K562 (cell line): ENCODE data around the gene PRSS56. TPM values are rescaled to one million over a fixed set of nuclear protein-coding genes. Genes with fewer than 3 reads are reported as not detected.

Experiments used
- ATAC-seq: fragments of 200-7000 bp; cut with Tn5 transposase; 3 replicates; pipeline ENCODE4 v1.9.1; 2020; ENCODE audit warnings: moderate library complexity
- BruUV-seq: library from RNA; stranded (reverse); fragments of 400-500 nt; replicated peaks from 2 replicates; lab custom pipeline; 2021; lab: Mats Ljungman, UMichigan
- CTCF ChIA-PET: fragments of 300-600 bp; formaldehyde crosslinking; extraction: SDS; loops from one replicate; lab custom pipeline; 2021; ENCODE audit warnings: low intra/inter-chr PET ratio; lab: Yijun Ruan, JAX
- POLR2A ChIA-PET: fragments of 300-600, 350-650 bp; sonication (Branson Sonifier 250); formaldehyde crosslinking; extraction: SDS; loops from one replicate; lab custom pipeline; 2021; ENCODE audit warnings: antibody characterized with exemption, inconsistent platforms; lab: Yijun Ruan, JAX
- DNase-seq, 4 experiments: peaks; one replicate each; pipeline versions ENCODE4 v3.0.0 to v3.0.0-alpha.2; 2011 to 2018; ENCODE audit warnings: low spot score in 3 of 4, mixed read lengths in 3 of 4; ENCODE audit errors: extremely low read depth in 1 of 4
- FAIRE-seq: peaks from 2 replicates; lab custom pipeline; 2011; peaks lifted over from hg19 to GRCh38; lab: Jason Lieb, UNC
- H2AFZ ChIP-seq: 2 replicates; pipeline ENCODE4 v1.6.0; 2011; ENCODE audit warnings: low read depth, low read length, control low read depth, inconsistent platforms
- H3K27ac ChIP-seq: fragments of 200-600 bp; 3 replicates; pipeline ENCODE4 v1.8.0; 2011; ENCODE audit warnings: low read depth, mild to moderate bottlenecking, control low read depth, inconsistent platforms, low read length, moderate library complexity, mixed read lengths; ENCODE audit errors: extremely low read depth
- H3K27me3 ChIP-seq, 2 experiments: fragments of 300-600 bp in 1 of 2; 2 replicates in 1 of 2; 3 replicates in 1 of 2; pipeline versions ENCODE4 v1.6.0 to v1.8.0; 2011; ENCODE audit warnings: inconsistent platforms in 2 of 2, low read length in 2 of 2, mild to moderate bottlenecking in 1 of 2, mixed read lengths in 1 of 2, moderate library complexity in 1 of 2; ENCODE audit not compliant: control insufficient read depth in 2 of 2, insufficient read depth in 2 of 2
- H3K36me3 ChIP-seq: fragments of 300-600 bp; 3 replicates; pipeline ENCODE4 v1.8.0; 2011; ENCODE audit warnings: mild to moderate bottlenecking, low read length, inconsistent platforms; ENCODE audit not compliant: control insufficient read depth, insufficient read depth
- H3K4me1 ChIP-seq, 2 experiments: fragments of 200-600 bp in 1 of 2; replicated peaks in 1 of 2; 2 replicates in 1 of 2; 3 replicates in 1 of 2; pipeline versions ENCODE4 v1.5.1 to v1.8.0; 2011; ENCODE audit warnings: inconsistent platforms in 2 of 2, low read length in 2 of 2, mild to moderate bottlenecking in 1 of 2, mixed read lengths in 1 of 2, moderate library complexity in 1 of 2; ENCODE audit not compliant: control insufficient read depth in 2 of 2, insufficient read depth in 2 of 2
- H3K4me2 ChIP-seq: 2 replicates; pipeline ENCODE4 v1.6.1; 2011; ENCODE audit warnings: low read length, control low read depth, inconsistent platforms, mixed read lengths; ENCODE audit not compliant: insufficient read depth
- H3K4me3 ChIP-seq: fragments of 200-600 bp; sonication (generic), shearing (Covaris generic); 2 replicates; pipeline ENCODE4 v1.5.1; 2016; ENCODE audit warnings: control low read depth, inconsistent platforms
- H3K79me2 ChIP-seq: fragments of 200-600 bp; 3 replicates; pipeline ENCODE4 v1.8.0; 2011; ENCODE audit warnings: low read length, inconsistent platforms; ENCODE audit not compliant: control insufficient read depth, insufficient read depth
- H3K9ac ChIP-seq, 2 experiments: 2 replicates each; pipeline versions ENCODE4 v1.6.0 to v1.6.1; 2011; ENCODE audit warnings: low read depth in 2 of 2, low read length in 2 of 2, control low read depth in 1 of 2, inconsistent platforms in 1 of 2, mild to moderate bottlenecking in 1 of 2, mixed read lengths in 1 of 2; ENCODE audit not compliant: insufficient read depth in 1 of 2
- H3K9me1 ChIP-seq: one replicate; pipeline ENCODE4 v1.6.0; 2011; ENCODE audit warnings: inconsistent platforms, mild to moderate bottlenecking, low read length, moderate library complexity; ENCODE audit not compliant: control insufficient read depth, insufficient read depth
- H3K9me3 ChIP-seq: replicated peaks from 2 replicates; pipeline ENCODE4 v1.5.1; 2011; ENCODE audit warnings: low read depth, low read length, inconsistent platforms; ENCODE audit not compliant: control insufficient read depth, insufficient read depth
- H4K20me1 ChIP-seq: replicated peaks from 2 replicates; pipeline ENCODE4 v1.6.1; 2011; ENCODE audit warnings: low read length, inconsistent platforms, mixed read lengths; ENCODE audit not compliant: control insufficient read depth, insufficient read depth
- CREB1 ChIP-seq, 2 experiments: sonication (generic) in 1 of 2; formaldehyde crosslinking in 1 of 2; IDR thresholded peaks; 2 replicates each; pipeline versions ENCODE4 v1.6.1 to v1.8.0; 2012 to 2022; ENCODE audit warnings: inconsistent platforms in 1 of 2, mild to moderate bottlenecking in 1 of 2, missing genetic modification reagents in 1 of 2, moderate library complexity in 1 of 2
- CXXC5 ChIP-seq: fragments of 250-450 bp; sonication (Bioruptor Pico); IDR thresholded peaks from 2 replicates; pipeline ENCODE4 v1.8.0; 2022; ENCODE audit warnings: inconsistent platforms, mild to moderate bottlenecking, moderate library complexity
- ETV1 ChIP-seq: fragments of 450-650 bp; conservative IDR thresholded peaks from 2 replicates; pipeline ENCODE4 v1.6.1; 2016; ENCODE audit warnings: missing genetic modification characterization, control low read depth, low read depth, missing compliant biosample characterization
- HNRNPLL ChIP-seq: fragments of 200-400 bp; formaldehyde crosslinking; IDR thresholded peaks from 2 replicates; pipeline ENCODE4 v1.6.1; 2017; ENCODE audit warnings: low read length, low read depth, mild to moderate bottlenecking; ENCODE audit not compliant: poor library complexity, severe bottlenecking
- MAFG ChIP-seq: fragments of 450-650 bp; conservative IDR thresholded peaks from 2 replicates; pipeline ENCODE4 v1.6.1; 2016; ENCODE audit warnings: missing genetic modification characterization, missing compliant biosample characterization
- PYGO2 ChIP-seq: fragments of 450-650 bp; IDR thresholded peaks from 2 replicates; pipeline ENCODE4 v1.6.1; 2016; ENCODE audit warnings: mild to moderate bottlenecking, missing genetic modification characterization, moderate library complexity, missing compliant biosample characterization
- SREBF1 ChIP-seq: fragments of 150-350 bp; IDR thresholded peaks from 2 replicates; pipeline ENCODE4 v1.6.1; 2014; ENCODE audit warnings: antibody characterized with exemption, low read depth, low read length, borderline replicate concordance
- ZNF134 ChIP-seq: fragments of 250-450 bp; sonication (Bioruptor Pico); conservative IDR thresholded peaks from 2 replicates; pipeline ENCODE4 v1.4.0; 2020
- WGBS: fragments of 100-300 bp; shearing (Covaris generic); methylation state at CpG from one replicate; pipeline ENCODE4 v1.1.6; 2016; ENCODE audit warnings: low coverage, mixed read lengths; ENCODE audit not compliant: insufficient coverage; ENCODE audit errors: missing lambda C conversion rate; 5-methylcytosine and 5-hydroxymethylcytosine counted together
- in situ Hi-C: fragments of 300-500 bp; cut with MboI; formaldehyde crosslinking; loops from 4 replicates; pipeline ENCODE4 v1.15.0; 2018; ENCODE audit warnings: inconsistent platforms, mixed read lengths
- intact Hi-C: fragments of 100-400 bp; cut with micrococcal nuclease; formaldehyde crosslinking; loops from 2 replicates; pipeline ENCODE4 v1.14.2; 2022
- polyA plus RNA-seq, 8 experiments: library from polyadenylated mRNA; depleted of rRNA in 4 of 8; stranded (reverse) in 5 of 8; unstranded in 3 of 8; fragments of >200 nt; fragmentation: Nextera tagmentation in 2 of 8; fragmentation: Illumina TruSeq in 1 of 8; extraction: Ambion mirVana in 2 of 8; extraction: Trizol in 1 of 8; gene quantifications; 2 replicates each; pipeline versions ENCODE4 v1.2.1 to v1.2.3, GENCODE V29; 2011 to 2014; ENCODE audit warnings: inconsistent platforms in 1 of 8, missing spikeins in 1 of 8
- total RNA-seq, 7 experiments: library from RNA; depleted of rRNA in 6 of 7; stranded (reverse); fragments of >200 nt in 6 of 7; fragmentation: Illumina TruSeq in 2 of 7; extraction: Trizol in 2 of 7; gene quantifications; 2 replicates each; pipeline versions ENCODE4 v1.2.1 to v1.2.3, GENCODE V29; 2011 to 2021; ENCODE audit warnings: low replicate concordance in 1 of 7
- TF ChIP-seq, protein P1 (sequence below): sonication (generic); formaldehyde crosslinking; IDR thresholded peaks from 2 replicates; pipeline ENCODE4 v1.8.1; 2022; ENCODE audit warnings: missing genetic modification reagents
- TF ChIP-seq, protein P2 (sequence below): fragments of 450-650 bp; formaldehyde crosslinking; IDR thresholded peaks from 2 replicates; pipeline ENCODE4 v1.4.0; 2020; ENCODE audit warnings: mild to moderate bottlenecking

Gene PRSS56
- total and polyA plus RNA-seq, 9 of the 15 experiments (the other 6 are each of a cell fraction or from before 2014, with no cell fraction given) = not detected

DNA sequence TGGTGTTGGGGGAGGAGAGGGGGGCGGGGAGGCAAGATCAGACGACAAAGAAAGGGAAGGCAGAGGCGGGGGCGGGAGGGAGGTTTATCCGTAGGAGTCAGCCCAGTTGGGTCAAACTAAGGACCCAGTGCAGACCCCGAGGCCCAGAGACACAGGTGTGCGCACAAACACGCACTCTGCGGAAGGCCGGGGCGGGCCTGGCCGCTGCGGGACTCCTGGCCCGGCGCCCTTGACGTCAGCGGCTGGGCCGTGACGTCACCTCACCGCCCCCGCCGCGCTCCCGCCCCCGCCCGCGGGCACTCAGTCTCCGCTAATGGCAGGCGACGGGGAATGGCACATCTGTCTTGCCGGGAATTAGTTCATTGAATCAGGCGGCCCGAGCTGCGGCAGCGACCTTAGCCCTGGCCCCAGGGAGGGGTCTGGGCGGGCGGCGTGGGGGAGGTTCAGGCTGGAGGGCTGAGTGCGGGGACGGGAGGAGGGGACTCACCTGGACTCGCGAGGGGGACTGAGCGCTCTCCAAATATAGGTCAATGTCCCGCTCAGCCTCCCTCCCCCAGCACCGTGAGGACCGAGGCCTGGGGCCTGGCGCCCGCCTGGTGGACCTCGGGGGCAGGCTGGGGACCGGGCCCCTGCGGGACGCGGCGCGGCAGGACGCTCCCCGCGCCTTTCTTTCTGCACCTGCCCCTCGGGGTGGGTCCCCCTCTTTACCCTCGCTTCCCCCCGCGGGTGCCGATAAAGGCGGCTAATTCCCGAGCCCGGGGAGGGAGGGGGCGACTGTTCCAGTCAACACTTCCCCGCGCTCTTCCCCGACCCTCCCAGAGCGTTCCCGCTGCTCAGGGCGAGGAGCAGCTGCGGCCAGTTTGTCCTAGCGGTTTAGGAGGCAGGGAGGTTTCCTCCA, 17.0 kb upstream of the PRSS56 start (continued):
- TF ChIP-seq CREB1 (IDR thresholded peaks at IDR 0.05) = peak; percentile 91
- peak; percentile 83 for TF ChIP-seq CREB1 (CRISPR knock-in tag; IDR thresholded peaks at IDR 0.05)
- TF ChIP-seq ZNF134 (CRISPR knock-in tag) = no peak
- no peak for TF ChIP-seq ETV1 (tag)

DNA sequence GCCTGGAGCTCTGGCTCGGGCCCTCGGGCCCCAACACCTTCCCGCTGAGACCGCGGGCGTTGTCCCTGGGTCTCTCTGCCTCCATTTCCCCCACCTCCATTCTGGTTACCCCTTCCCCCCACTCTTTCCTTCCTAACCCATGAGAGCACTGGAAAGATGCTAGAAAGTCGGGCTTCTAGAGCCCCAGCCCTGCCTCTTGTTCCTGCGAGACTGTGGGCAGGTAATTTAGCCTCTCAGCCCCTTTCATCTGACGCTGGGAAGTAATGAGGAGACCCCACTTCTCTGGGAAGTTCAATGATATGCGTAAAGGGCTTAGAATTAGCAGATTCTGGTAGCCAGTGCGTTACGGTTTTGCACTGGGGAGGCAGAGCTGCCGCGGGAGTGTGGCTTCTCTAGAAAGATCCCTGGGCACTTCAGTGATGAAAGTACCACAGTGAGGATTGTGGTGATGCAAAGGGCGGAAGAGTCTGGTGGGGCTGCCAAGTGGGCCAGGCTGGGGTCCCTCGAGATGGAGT, 16.3 kb upstream of the PRSS56 start:
- H3K27ac ChIP-seq = no peak overlapping the region
- no peak overlapping the region for H3K4me2 ChIP-seq
- H2AFZ ChIP-seq = no peak overlapping the region
- H3K9me1 ChIP-seq = no peaks in the 10 kb centered on the region
- 0% methylated on average over 12 of the region's 16 CpGs for WGBS
- TF ChIP-seq CXXC5 (CRISPR knock-in tag) (no peak), SREBF1 (no peak), HNRNPLL (peak; percentile 41), MAFG (tag) (no peak), PYGO2 (tag) (no peak)
- TF ChIP-seq, protein P1, sequence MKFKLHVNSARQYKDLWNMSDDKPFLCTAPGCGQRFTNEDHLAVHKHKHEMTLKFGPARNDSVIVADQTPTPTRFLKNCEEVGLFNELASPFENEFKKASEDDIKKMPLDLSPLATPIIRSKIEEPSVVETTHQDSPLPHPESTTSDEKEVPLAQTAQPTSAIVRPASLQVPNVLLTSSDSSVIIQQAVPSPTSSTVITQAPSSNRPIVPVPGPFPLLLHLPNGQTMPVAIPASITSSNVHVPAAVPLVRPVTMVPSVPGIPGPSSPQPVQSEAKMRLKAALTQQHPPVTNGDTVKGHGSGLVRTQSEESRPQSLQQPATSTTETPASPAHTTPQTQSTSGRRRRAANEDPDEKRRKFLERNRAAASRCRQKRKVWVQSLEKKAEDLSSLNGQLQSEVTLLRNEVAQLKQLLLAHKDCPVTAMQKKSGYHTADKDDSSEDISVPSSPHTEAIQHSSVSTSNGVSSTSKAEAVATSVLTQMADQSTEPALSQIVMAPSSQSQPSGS (CRISPR knock-in tag) = no peak
- TF ChIP-seq, protein P2, sequence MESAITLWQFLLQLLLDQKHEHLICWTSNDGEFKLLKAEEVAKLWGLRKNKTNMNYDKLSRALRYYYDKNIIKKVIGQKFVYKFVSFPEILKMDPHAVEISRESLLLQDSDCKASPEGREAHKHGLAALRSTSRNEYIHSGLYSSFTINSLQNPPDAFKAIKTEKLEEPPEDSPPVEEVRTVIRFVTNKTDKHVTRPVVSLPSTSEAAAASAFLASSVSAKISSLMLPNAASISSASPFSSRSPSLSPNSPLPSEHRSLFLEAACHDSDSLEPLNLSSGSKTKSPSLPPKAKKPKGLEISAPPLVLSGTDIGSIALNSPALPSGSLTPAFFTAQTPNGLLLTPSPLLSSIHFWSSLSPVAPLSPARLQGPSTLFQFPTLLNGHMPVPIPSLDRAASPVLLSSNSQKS (CRISPR knock-in tag) = no peak
- peaks cover 0 to 13% of the 10 kb centered on the region in 2 experiments; a peak in 2 of 5 replicates for H3K4me1 ChIP-seq
- no peak overlapping the region for H3K9ac ChIP-seq
- BruUV-seq = no TSS peak
- POLR2A ChIA-PET = no interaction called here
- peaks cover 3 to 46% of the 10 kb centered on the region in 2 experiments; a peak in 2 of 5 replicates for H3K27me3 ChIP-seq
- CTCF ChIA-PET = no interaction called here
- in situ Hi-C loops = no loop called here
- H3K4me3 ChIP-seq = no peak overlapping the region
- intact Hi-C loops = no loop called here
- no peak for ATAC-seq
- no peaks in the 10 kb centered on the region for H3K36me3 ChIP-seq
- no peak for DNase-seq
- no peaks in the 10 kb centered on the region for H4K20me1 ChIP-seq
- H3K79me2 ChIP-seq = no peaks in the 10 kb centered on the region
- FAIRE-seq = no peak
- H3K9me3 ChIP-seq = no peaks in the 10 kb centered on the region
